ENCODE data around the gene GNG12.
A peak's percentile ranks its signal among the peaks of the same experiment; 100 is the strongest.

Gene GNG12

DNA sequence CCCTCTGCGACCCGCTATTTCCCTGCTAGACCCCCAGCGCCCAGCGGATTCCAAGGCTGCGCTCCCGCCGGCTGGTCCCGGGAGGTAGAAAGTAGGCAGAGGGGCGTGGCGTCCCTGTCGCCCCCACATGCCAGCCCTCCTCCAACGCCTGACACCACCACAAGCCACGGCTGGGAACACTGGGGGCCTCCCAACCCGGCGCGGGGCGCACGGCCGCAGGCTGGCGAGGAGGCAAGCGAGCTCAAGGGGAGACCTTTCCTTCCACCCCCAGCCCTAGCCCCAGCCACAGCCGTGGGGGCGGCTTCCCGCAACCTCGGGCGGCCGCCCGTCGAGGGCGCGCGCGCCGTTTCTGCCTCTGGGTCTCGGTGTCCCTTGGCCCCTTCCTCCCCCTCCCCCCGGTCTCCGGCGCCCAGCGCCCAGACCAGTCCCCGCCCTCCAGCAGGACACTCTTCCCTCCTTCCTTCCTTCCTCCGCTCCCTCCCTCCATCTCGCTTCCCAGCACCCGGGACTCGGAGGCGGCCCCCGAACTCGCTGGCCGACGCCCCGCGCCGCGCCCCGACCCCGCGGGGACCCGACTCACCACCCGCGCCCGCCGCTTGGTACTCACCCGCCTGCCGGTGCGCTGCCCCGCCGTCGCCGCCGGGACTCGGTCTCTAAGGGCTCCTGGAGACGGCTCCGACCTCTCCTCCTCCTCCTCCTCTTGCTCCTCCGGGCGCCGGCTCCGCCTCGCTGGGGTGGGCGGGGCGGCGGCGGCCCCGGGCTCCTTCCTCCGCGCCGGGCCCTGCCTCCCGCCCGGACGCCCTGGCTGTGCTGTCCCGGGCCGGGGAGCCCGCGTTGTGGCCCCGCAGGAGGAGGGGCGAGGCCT is at the start of gene GNG12:
TSS of gene GNG12 (minus strand) at position 731 of the 865 bp plus-strand sequence. CDS start 125,781 bp downstream, outside the sequence.
- peak; percentile 75 for DNase-seq

DNA sequence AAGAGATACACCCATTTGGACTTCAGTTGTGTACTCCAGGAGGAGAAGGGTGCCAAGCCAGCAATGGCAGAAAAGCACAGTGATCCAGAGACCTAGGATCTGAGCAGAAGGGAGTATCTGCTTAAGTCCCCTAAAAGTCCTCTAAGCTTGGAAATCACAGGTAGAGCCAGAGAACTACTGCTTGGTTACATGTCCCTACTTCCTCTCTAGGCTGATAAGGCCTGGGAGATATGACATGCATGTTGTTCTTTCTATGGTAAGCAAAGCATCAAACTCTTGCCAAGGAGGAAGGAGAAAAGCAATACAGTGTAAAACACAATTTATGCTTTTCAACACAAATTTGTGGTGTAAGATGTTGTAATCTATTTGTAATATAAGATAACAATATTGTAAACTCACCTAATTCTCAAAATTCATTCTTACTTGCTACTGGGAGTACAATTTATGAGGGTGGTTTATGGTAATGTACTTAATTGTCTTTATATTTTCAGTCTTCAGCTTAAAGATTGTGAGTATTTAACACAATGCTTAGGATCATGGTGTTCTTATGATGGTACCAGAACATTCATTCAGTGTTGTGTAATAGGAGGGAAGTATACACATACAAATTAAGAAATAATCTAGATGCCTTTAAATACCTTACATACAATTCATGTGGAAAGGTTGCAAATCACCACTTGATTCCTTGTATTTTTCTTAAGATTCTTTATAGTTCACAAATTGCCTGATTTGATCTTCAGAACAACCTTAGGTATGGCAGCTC is 49.1 kb upstream of the GNG12 start:
- DNase-seq, result no peak

DNA sequence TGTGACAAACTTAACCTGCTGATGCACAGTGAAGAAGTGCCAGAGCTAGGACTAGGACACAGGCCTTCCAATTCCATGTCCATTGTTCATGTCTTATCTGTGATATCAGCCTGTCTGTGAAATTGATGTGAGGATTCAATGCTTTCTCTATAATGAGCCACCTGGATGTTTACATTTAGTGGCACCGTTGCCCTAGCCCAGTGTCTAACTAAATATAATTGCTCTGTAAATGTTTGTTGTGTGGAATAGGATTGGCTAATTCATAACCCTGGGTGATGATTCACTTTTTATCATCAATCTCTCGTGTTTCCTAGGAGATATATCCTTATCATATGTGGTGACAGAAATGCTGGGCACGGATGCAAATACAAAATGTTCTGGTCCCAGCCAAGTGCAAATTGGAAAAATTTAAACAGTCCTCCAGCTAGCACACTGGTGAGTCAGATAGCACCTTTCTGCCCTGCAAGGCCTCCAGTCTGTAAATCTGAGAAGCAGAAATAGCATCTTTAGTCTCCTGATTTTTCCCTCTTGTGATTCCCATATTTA is 46.9 kb upstream of the GNG12 start:
- DNase-seq, result peak; percentile 83

DNA sequence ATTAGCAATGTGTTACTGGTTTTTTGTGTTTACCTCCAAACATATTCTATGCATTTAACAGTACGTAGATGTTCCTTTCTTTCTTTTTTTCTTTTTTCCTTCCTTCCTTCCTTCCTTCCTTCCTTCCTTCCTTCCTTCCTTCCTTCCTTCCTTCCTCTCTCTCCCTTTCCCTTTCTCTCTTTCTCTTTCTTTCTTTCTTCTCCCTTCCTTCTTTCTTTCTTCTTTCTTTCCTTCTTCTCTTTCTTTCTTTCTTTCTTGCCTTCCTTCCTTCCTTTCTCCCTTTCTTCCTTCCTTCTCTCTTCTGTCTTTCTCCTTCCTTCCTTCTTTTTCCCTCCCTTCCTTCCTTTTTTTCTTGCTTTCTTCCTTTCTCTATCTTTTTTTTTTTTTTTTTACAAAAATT is 46.2 kb upstream of the GNG12 start:
- DNase-seq, result no peak

DNA sequence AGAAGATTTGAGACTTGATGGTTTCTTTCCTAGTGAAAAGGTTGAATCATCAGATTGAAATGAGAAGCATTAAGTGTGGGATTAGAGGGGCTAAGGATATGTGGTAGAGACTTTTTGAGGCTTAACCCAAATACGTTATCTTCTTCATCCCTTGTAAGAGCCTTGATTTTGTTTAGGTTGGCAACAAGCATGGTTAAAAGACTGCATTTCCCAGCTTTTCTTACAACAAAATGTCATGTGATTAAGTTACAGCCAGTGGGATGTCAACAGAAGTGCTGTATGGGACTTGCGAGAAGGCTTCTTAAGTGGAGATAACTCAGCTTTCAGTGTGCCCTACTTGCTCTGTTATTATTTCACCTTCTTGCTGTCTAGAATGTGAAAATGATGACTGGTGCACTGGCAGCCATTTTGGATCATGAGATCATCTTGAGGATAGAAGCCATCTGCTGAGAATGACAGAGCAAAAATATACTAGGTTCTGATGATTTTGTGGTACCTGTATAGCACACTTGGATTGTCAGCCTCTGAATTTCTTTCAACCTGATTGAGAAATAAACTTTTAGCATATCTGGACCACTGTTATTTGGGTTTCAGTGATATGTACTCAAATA is 41.3 kb upstream of the GNG12 start:
- DNase-seq, result peak; percentile 73

DNA sequence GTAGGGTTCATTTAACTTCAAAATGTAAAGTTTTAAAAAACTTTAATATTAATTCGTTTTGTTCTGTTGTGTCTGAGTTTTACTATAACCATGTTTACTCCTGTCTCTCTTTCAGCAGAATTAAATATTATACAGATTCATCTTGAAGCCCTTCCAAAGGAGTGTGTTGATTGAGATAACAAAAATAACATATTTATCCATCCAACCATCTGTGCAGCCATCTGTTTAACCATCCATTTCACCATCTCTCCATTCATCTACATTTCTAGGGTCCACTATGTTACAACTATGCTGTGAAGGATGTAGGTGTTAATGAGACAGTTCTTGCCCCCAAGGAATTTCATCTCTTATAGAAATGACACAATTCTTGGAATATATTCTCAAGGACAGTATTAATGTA is 36.0 kb upstream of the GNG12 start:
- no peak for DNase-seq

DNA sequence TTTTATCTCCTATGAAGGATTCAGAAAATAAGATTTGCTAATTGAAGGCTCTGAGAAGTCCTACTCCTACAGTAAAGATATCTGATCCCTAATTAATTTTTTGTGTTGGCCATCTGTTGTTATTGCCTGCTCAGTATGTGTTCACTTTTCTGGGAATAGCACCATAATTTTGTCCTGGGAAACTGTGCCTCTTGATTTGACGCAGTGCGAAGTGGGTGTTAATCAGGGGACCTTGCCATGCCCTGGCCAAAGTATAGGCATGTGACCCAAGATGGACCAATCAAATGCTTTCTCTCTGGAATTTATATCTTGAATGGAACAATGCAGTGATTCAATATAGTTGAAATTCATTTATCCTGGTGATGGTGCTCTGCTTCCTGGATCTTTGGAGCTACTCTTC is 30.4 kb upstream of the GNG12 start:
- DNase-seq, result no peak

DNA sequence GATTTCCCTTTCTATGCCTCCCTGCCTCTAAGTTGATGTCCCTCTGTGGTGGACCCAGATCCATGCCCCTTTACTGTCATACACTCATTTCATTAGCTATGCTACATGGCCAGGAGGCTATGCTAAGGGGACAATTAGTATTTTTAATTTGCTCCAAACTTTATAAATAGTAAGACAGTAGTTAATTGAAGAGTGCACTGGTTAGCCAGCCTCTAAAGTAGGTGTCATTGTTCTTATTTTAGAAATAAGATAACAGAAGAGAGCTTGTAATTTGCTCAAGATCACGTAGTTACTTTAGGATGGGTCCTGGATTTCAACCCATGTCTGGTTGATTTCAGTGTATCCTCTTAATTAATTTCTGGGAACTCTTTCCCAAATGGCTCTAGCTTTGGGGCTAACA is 29.4 kb upstream of the GNG12 start:
- DNase-seq, result no peak

DNA sequence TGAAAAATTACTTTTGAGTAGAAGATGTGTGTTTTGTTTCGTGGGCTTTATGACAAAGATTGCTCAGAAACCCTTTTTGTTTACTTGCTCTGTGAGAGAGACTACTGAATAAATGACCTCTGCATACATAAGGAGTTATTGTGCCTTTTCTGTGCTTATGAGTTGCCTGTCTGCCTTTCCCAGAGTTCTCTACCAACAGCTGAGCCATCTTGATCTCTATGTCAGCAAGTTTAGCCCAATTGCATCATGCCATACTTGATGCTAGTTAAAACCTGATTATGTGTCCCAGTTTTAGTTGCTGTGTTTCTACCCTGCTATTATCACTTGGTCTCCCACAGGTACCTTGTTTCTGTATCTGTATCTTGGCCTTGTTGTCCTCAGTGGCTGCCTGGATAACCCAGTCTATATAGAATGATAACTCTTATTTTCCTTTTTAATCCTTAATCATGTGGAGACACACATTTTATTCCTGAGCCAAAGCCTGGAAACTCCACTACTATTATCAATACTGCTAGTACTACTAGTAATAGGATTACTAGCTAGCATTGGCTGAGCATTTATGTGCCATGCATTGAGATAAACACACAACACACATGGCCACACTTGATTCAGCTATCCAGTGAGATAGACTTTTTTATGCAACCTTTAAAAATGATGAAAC is 28.7 kb upstream of the GNG12 start:
- DNase-seq, result peak; percentile 26

DNA sequence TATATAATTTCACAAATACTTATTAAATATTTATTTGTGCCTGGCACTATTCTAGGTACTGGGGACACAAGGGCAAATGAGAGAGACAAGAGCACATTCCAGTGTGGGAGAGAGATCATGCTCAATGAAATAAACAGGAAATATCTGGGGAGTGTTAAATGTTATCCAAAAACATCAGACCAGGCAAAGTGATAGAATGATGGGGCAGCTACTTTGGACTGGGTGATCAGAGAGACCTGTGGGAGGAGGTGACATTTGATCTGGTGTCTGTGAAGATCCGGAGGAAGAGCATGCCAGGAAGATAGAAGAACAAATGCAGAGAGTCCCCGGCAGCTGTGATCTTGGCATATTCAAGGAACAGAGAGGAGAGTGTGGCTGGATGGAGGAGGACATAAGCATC is 27.5 kb upstream of the GNG12 start:
- DNase-seq, result no peak

DNA sequence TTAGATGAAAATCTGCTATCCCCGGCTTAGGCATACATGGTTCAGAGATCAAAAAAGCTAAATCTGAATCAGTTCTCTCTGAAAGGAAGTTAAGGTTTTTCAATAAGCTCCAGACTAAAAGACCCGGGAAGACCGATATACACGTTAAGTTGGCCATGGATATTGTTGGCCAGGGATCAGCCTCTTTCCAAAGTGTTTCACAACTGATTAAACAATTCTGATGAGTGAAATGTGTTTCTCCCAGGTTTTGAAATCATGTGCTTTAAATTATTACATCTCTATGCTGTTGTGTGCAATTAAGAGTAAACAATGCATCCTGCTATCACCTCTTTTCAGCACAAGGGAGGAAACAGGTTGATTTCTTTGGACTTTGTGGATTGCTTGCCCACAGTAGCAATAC is 23.7 kb upstream of the GNG12 start:
- DNase-seq, result no peak

DNA sequence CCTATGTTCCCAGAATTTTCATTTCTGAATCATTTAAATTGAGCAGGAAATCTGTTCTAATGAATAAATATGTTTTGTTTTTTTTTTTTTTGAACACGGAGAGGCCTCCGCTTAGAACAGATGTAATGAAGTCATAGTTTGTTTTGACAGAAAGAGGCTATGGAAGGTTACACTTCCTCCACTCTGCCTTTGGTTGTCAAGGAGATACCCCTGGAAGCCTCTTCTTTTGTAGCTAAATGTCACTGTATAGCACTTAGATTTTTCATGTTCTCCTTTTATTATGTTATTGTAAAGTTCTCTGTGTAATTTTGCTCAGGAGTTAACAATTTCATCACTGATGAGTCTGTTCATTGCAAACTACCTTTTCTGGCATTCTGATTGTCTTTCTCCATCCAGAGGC is 22.7 kb upstream of the GNG12 start:
- no peak for DNase-seq

DNA sequence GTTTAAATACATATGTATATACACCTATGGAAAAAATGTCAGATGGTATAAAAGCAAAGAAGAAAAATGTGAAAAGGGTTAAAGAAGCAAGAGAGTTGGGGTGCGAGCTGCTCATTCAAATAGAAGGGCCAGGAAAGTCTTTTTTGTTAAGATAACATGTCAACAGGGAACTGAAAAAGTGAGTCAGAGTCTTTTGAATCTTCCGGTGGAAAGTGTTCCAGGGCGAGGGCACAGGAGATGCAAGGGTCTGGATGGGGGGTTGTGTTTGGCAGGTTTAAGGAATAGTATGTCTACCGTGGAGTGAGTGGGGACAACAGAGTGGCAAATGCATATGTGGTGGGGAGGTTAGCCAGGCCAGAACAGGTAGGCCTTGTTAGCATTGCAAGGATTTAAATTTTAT is 22.2 kb upstream of the GNG12 start:
- DNase-seq, result no peak

DNA sequence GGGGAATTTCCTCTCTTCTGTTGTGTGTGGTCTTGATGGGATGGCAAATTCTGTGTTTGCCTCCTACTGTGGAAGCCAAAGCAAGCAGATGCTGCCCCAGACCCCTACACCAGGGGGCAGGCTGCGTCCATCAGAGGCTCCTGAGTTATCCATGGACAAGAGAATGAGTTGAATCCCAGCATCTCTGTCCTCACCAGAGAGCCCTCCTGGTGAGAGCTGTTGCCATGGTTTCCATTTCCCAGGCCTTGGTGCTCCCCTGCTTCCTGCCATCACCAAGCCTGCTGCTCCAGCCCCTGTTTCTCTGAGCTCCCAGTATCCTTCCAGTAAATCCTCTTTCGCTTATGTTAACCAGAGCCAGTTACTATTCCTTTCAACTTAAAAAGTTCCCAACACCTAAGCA is 20.4 kb upstream of the GNG12 start:
- DNase-seq, result peak; percentile 91

DNA sequence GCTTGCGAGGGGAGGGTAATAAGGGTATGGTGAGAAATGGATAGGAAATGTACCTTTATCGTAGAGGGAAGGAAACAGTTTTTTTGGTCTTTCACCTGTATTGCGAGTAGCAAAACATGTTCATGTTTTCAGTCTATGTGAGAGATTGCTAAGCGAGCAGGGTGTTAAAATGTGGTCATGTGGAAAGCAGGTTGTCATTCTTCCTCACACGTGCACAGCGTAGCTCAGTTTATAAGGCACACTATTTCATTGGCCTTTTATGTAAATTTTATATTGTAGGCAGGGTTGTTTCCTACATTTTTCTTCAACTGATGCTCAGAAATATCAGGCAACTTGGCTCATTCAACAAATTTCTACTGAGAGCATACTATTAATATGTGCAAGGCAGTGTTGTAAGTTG is 18.5 kb upstream of the GNG12 start:
- no peak for DNase-seq

DNA sequence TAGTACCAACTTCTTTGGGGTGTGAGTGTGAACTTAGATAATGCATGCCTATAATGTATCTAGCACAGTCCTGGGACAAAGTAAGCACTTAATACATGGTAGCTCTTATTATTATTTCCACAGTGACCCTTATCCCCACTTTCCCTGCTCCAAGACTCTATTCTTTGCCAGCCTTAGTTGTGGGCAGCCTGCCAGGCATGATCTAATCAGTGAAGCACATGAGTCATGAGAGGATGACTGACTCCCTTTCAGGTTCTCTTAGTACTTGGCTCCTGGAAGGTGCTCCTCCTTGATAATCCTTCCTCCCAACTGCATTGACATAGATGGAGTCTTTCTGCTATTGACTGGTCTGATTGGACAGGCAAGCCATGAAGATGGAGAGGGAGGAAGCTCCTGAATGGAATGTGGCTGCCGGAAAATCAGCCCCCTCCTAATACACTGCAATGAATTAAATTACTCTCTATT is 17.4 kb upstream of the GNG12 start:
- peak; percentile 86 for DNase-seq

DNA sequence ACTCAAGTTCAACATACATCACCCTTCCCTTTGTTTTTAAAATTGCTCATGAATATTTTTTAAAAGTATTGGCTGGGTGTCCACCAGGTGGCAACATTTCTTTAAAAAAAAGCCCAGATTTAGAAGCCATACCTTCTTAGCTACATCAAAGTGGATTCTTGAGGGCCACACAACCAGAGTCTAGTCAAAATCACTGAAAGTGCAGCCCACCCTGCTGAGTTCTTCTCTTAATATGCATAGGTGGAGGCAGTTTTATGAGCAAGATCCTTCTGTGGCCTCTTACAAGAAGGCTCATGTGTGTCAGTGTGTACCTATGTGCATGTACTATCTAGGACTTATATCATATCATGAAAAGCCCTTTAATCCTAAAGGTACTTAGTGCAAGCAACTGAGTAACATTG is 16.9 kb upstream of the GNG12 start:
- DNase-seq, result peak; percentile 58

DNA sequence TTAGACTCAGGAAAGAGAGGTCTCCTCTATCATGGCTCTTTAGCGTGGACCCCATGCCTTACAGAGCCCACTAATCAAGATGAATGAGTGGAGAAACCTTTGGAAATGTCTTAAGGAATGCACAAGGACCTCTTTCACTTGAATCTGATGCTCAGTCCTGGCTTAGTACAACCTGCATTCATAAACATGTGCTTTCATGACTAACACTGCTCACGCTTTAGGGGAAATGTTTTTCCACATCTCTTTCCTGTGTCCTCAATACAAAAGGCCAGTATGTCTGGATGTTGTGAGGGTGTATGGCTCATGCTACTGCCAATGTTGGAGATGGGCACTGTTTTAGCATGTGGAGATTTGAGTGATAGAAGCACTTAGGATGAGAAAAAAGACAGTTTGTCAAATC is 14.2 kb upstream of the GNG12 start:
- no peak for DNase-seq

DNA sequence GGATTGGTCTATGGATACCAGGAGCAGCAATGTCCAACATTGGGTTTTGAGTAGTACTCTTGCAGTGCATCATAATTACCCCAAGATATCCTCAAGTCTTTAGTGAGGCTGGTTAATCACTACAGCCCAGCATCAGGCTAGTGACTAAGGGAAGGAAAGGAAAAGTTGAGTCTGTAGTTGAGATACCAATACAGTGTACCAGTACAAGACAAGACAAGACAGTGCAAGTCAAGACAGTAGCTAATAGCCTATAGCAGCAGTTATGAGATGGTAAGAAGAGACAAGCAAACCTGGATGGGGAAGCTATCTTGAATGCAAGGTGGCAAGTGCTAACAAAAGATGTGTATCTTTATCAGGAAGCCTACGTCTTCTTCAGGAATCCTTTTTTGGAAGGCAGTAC is 13.3 kb upstream of the GNG12 start:
- DNase-seq, result no peak

DNA sequence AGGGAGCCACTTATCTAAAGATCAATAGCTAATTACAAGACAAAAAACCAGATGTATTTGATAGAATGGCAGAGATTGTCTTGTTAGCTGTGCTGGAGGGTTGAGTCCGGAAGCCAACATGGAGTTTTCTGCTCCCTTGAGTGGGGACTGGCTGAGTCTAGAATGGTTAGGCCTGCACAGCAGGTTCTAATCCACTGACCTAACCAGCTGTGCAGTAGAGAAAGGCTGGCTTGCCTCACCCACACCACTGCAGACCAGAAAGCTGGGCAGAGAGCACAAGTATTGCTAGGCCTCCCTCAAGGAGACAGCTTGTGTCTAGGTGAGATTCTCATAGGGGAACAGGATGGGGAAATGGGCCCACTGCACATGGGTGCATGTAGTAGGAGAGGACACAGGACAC is 11.7 kb upstream of the GNG12 start:
- no peak for DNase-seq

DNA sequence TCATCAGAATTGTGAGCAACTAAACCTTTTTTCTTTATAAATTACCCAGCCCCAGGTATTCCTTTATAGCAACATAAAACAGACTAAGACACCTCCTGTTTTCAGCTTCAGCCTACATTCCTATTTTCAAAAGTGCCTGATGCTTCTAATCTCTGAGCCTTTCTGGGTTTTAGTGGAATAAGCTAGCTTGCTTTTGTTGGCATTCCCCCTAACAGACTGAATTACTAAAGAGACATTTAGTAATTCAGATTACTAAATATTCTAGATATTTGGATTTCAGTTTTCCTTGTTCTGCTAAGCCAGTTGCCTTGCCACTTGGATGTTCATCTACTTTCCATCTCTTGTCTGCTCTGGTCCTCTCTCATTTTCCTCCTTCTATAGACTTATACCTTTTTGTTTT is 10.5 kb upstream of the GNG12 start:
- no peak for DNase-seq

DNA sequence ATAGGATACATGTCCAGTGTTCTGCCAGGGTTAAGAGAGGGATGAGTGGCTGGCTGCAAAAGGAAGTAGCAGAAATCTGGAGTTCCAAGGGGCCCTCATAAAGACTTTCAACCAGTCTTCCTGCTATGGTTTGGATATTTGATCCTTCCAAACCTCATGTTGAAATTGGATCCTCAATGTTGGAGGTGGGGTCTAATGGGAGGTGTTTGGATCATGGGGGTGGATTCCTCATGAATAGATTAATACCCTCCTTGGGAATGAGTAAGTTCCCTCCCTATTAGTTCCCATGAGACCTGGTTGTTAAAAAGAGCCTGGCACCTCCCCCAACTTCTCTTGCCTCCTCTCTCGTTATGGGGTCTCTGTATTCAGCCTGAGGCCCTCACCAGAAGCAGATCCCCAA is 10.1 kb upstream of the GNG12 start:
- peak; percentile 71 for DNase-seq

DNA sequence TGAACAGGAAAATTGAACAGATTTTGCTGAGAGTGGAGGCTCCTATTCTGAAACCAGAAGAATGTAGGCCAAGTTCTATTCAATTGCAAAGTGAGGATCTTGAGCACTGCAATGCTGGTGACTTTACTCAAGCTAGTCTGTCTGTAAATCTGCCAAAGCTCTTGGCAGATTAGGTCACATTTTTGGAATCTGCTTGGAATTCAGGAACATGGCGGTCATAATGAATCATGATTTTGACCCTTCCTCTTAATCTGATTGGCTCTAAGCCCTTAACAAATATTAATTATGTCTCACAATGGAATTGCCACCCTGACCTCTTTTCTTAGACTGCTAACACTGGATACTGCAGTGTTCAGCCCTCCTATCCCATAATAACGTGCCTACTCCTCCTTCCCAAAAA is 7.2 kb upstream of the GNG12 start:
- peak; percentile 96 for DNase-seq
